ENCODE results near the gene ZNF22. TPM values are rescaled to one million over a fixed set of nuclear protein-coding genes. Genes with fewer than 3 reads are reported as not detected.

ZNF22 gene
- total RNA-seq, 1 experiment from 2014 or later, result 13.5 TPM

DNA sequence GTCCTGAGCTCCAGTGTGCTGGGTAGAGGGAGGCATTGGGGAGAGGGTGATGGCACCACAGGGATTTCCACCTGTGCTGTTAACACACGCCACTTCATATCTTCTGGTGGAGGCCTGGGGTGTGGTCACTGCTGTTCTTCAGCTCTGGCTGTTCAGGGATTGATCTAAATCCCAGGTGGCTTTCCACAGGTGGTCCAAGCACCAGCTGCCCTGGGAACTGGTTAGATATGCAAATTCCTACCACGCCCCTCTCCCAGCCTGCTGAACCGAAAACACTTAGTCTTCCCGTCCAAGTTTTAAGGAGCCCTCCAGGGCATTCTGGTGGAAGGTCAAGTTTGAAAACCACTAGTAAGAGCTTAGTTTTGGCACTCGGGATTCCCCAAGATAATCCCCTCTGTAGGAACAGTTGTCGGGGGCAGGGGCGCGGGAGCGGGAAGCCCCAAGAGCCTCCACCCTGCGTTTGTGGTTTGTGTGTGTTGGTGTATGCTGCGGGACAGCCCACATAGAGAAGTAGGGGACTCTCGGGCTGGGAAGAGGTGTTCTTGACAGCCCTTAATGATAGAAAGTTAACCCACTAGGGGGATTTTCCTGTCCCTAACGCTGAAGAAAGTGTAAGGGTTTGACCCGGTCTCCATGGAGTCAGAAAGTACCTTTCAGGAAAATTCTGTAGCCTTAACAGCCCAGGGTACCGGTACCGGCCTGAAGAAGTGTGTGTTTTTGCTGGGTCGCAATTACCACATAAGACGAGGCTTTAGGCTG is 27.2 kb upstream of the ZNF22 start:
- Histone ChIP-seq H3K79me2 (ENCODE audit: insufficient read depth, low read length) (no peaks in the 10 kb centered on the region), H3K4me1 (ENCODE audit: control insufficient read depth in 1 of 2, insufficient read depth in 2 of 2, low read length in 2 of 2) (peaks cover 23 to 32% of the 10 kb centered on the region in 2 experiments), H3K9me3 (ENCODE audit: control insufficient read depth in 1 of 2, insufficient read depth in 1 of 2, low read depth in 1 of 2, low read length in 2 of 2) (no peaks in the 10 kb centered on the region), H3K4me2 (ENCODE audit: low read length) (no peak overlapping the region), H3K27me3 (ENCODE audit: insufficient read depth, low read length) (no peaks in the 10 kb centered on the region), H3K9me2 (ENCODE audit: insufficient read depth) (no peaks in the 10 kb centered on the region), H3K27ac (ENCODE audit: low read depth, low read length) (no peak overlapping the region), H4K20me1 (ENCODE audit: insufficient read depth) (no peaks in the 10 kb centered on the region), H2AFZ (ENCODE audit: low read depth, low read length, poor library complexity, severe bottlenecking) (no peak overlapping the region), H3K9ac (ENCODE audit: low read length) (no peak overlapping the region), H3K36me3 (ENCODE audit: control insufficient read depth in 1 of 2, insufficient read depth in 2 of 2, low read length in 2 of 2) (no peaks in the 10 kb centered on the region), H3K4me3 (replicated peaks in 1 of 2; ENCODE audit: low read depth in 1 of 2, low read length in 2 of 2) (no peak overlapping the region)
- TF ChIP-seq TCF7L2 (IDR thresholded peaks at IDR 0.05; ENCODE audit: borderline replicate concordance, extremely low read depth, insufficient read depth, insufficient read length) (no peak), RAD21 (IDR thresholded peaks at IDR 0.05; ENCODE audit: low read depth) (no peak), YY1 (IDR thresholded peaks at IDR 0.05; ENCODE audit: extremely low read depth, insufficient replicate concordance, low read depth, low read length) (no peak), SRF (IDR thresholded peaks at IDR 0.05; ENCODE audit: low read depth) (no peak), POLR2A (IDR thresholded peaks at IDR 0.05; ENCODE audit: borderline replicate concordance, extremely low read depth, insufficient read depth, insufficient read length) (no peak)
- TF ChIP-seq, protein P1, sequence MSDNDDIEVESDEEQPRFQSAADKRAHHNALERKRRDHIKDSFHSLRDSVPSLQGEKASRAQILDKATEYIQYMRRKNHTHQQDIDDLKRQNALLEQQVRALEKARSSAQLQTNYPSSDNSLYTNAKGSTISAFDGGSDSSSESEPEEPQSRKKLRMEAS (IDR thresholded peaks at IDR 0.05), result no peak
- TF ChIP-seq, protein P2, sequence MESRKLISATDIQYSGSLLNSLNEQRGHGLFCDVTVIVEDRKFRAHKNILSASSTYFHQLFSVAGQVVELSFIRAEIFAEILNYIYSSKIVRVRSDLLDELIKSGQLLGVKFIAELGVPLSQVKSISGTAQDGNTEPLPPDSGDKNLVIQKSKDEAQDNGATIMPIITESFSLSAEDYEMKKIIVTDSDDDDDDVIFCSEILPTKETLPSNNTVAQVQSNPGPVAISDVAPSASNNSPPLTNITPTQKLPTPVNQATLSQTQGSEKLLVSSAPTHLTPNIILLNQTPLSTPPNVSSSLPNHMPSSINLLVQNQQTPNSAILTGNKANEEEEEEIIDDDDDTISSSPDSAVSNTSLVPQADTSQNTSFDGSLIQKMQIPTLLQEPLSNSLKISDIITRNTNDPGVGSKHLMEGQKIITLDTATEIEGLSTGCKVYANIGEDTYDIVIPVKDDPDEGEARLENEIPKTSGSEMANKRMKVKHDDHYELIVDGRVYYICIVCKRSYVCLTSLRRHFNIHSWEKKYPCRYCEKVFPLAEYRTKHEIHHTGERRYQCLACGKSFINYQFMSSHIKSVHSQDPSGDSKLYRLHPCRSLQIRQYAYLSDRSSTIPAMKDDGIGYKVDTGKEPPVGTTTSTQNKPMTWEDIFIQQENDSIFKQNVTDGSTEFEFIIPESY (IDR thresholded peaks at IDR 0.05; ENCODE audit: extremely low read depth, insufficient replicate concordance, low read length), result no peak
- TF ChIP-seq, protein P3, sequence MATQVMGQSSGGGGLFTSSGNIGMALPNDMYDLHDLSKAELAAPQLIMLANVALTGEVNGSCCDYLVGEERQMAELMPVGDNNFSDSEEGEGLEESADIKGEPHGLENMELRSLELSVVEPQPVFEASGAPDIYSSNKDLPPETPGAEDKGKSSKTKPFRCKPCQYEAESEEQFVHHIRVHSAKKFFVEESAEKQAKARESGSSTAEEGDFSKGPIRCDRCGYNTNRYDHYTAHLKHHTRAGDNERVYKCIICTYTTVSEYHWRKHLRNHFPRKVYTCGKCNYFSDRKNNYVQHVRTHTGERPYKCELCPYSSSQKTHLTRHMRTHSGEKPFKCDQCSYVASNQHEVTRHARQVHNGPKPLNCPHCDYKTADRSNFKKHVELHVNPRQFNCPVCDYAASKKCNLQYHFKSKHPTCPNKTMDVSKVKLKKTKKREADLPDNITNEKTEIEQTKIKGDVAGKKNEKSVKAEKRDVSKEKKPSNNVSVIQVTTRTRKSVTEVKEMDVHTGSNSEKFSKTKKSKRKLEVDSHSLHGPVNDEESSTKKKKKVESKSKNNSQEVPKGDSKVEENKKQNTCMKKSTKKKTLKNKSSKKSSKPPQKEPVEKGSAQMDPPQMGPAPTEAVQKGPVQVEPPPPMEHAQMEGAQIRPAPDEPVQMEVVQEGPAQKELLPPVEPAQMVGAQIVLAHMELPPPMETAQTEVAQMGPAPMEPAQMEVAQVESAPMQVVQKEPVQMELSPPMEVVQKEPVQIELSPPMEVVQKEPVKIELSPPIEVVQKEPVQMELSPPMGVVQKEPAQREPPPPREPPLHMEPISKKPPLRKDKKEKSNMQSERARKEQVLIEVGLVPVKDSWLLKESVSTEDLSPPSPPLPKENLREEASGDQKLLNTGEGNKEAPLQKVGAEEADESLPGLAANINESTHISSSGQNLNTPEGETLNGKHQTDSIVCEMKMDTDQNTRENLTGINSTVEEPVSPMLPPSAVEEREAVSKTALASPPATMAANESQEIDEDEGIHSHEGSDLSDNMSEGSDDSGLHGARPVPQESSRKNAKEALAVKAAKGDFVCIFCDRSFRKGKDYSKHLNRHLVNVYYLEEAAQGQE (IDR thresholded peaks at IDR 0.05; ENCODE audit: low read depth), result no peak
- BruUV-seq (replicated peaks), result no TSS peak
- intact Hi-C loops (cut with micrococcal nuclease), result no loop called here
- POLR2A ChIA-PET, result no interaction called here
- ATAC-seq, result no peak
- RAD21 ChIA-PET (ENCODE audit: low non-redundant PET in 1 of 2, low total read pairs in 2 of 2, uncharacterized antibody in 2 of 2, unreplicated experiment in 2 of 2), result no interaction called here
- CTCF ChIA-PET, result interaction anchor here (1.0 kb wide), 1 partner anchor 41 kb away, joined by 3 read pairs; no protein-coding TSS in a partner anchor
- no peak for DNase-seq (ENCODE audit: low read depth, low spot score)
